SK-N-SH (cell line): ENCODE results near the gene ALG9.

Experiments used
- CTCF ChIP-seq: fragments of 200-600 bp; sonication (generic); IDR thresholded peaks from 2 replicates; pipeline ENCODE4 v1.6.1; 2017; ENCODE audit warnings: antibody characterized with exemption, mild to moderate bottlenecking, moderate library complexity
- JUND ChIP-seq: IDR thresholded peaks from 2 replicates; pipeline ENCODE4 v1.4.0; 2012
- SIN3A ChIP-seq: IDR thresholded peaks from 2 replicates; pipeline ENCODE4 v1.6.1; 2012; ENCODE audit warnings: low read depth, mild to moderate bottlenecking, low read length, moderate library complexity, borderline replicate concordance
- TCF12 ChIP-seq: IDR thresholded peaks from 2 replicates; pipeline ENCODE4 v1.4.0; 2012
- TF ChIP-seq, protein P1 (sequence below): IDR thresholded peaks from 2 replicates; pipeline ENCODE4 v1.4.0; 2012; ENCODE audit warnings: low read depth

DNA sequence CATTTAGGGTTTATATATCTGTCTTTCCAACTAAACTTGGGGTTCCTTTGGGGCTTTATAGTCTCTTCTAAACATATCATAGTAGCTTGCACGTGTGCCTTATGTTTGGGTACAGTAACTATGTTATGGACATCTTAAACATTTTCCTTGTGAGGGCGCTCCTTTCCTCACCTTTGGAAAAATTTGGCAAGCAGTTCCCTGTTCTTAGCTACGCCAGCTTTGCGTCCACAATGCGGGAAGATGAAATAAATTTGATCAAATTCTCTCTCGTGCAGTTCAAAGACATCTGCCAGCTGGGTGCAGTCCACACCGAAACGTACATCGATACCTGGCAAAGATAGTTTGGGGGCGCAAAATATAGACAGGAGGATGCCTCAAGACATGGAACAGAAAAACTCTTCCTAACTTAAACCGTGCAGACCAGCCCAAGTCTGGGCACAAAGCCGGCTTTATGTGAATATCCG, 7.0 kb upstream of the ALG9 start:
- TF ChIP-seq CTCF = no peak
- TF ChIP-seq, protein P1, sequence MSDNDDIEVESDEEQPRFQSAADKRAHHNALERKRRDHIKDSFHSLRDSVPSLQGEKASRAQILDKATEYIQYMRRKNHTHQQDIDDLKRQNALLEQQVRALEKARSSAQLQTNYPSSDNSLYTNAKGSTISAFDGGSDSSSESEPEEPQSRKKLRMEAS = no peak
- no peak for TF ChIP-seq JUND
- no peak for TF ChIP-seq TCF12
- no peak for TF ChIP-seq SIN3A
